ENCODE measurements around the gene NPAS3.

Gene NPAS3

DNA sequence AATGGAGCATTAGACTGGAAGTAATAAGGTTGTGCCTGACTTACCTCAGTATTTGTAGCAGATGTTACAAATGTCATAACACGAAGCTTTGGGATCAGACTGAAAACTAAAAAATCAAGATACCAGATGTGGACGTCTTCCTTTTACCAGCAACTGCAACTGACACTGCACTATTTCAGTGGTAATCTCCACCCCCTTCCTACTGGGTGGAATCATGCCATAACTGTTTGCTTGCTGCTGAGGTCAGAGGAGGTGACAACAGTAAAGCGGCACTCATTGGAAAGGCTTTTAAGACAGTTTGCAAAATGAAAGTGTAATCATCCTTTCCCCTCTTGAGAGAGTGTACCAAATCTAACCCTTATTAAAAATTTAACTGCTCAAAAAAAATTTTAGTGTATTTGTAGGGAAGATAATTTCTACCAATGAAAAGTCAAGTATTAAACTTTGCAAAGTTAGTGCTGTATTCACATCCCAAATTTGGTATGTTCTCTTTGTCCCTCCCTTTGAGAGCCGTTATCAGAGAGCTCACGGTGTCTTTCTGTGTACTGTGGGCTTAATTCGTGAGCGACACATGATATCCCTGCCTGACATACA lies 420.7 kb downstream of the NPAS3 start:
- no peak overlapping the region for H2AFZ ChIP-seq (ENCODE audit: low read depth, low read length)
- H3K27ac ChIP-seq (ENCODE audit: low read length), result no peak overlapping the region
- H3K4me2 ChIP-seq (ENCODE audit: low read length), result no peak overlapping the region
- H3K36me3 ChIP-seq (replicated peaks; ENCODE audit: low read depth, low read length), result no peaks in the 10 kb centered on the region
- no peaks in the 10 kb centered on the region for H3K9me3 ChIP-seq (ENCODE audit: insufficient read depth, low read length)
- H3K27me3 ChIP-seq (ENCODE audit: low read depth, low read length), result no peaks in the 10 kb centered on the region
- H3K4me3 ChIP-seq (ENCODE audit: low read length), result no peak overlapping the region
- H3K79me2 ChIP-seq (ENCODE audit: low read length), result no peaks in the 10 kb centered on the region
- no peak overlapping the region for H3K9ac ChIP-seq (ENCODE audit: low read length)
- H3K4me1 ChIP-seq (ENCODE audit: low read length), result no peaks in the 10 kb centered on the region
- no peaks in the 10 kb centered on the region for H4K20me1 ChIP-seq (ENCODE audit: insufficient read depth, low read length)
- TF ChIP-seq EZH2phosphoT487 (IDR thresholded peaks at IDR 0.05; ENCODE audit: low read depth), result no peak
- TF ChIP-seq, protein P1, sequence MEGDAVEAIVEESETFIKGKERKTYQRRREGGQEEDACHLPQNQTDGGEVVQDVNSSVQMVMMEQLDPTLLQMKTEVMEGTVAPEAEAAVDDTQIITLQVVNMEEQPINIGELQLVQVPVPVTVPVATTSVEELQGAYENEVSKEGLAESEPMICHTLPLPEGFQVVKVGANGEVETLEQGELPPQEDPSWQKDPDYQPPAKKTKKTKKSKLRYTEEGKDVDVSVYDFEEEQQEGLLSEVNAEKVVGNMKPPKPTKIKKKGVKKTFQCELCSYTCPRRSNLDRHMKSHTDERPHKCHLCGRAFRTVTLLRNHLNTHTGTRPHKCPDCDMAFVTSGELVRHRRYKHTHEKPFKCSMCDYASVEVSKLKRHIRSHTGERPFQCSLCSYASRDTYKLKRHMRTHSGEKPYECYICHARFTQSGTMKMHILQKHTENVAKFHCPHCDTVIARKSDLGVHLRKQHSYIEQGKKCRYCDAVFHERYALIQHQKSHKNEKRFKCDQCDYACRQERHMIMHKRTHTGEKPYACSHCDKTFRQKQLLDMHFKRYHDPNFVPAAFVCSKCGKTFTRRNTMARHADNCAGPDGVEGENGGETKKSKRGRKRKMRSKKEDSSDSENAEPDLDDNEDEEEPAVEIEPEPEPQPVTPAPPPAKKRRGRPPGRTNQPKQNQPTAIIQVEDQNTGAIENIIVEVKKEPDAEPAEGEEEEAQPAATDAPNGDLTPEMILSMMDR (IDR thresholded peaks at IDR 0.05; ENCODE audit: low read depth, low read length), result no peak

DNA sequence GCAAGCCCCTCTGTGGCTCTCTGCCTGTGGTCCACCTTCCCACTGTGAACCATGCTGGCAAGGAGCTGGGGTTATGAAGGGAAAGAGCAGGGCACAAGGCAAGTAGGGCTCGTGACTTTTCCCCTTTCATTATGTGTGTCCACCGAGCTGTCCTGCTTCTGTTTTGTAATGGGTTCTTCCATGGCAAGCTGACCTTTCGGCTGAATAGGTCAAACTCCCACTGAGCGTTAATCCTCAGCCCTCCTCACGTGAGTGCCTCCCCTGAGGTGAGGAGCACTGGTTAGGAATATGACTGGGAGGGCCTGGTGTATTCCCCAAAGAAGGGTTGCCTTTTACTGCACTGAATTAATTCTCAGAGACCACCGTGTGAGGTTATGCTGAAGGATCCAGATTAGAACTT lies 424.3 kb downstream of the NPAS3 start:
- H2AFZ ChIP-seq (ENCODE audit: low read depth, low read length), result no peak overlapping the region
- H3K4me3 ChIP-seq (ENCODE audit: low read length), result no peak overlapping the region
- H3K4me1 ChIP-seq (ENCODE audit: low read length), result peaks cover 7% of the 10 kb centered on the region
- no peaks in the 10 kb centered on the region for H4K20me1 ChIP-seq (ENCODE audit: insufficient read depth, low read length)
- no peak overlapping the region for H3K9ac ChIP-seq (ENCODE audit: low read length)
- no peak overlapping the region for H3K27ac ChIP-seq (ENCODE audit: low read length)
- no peaks in the 10 kb centered on the region for H3K79me2 ChIP-seq (ENCODE audit: low read length)
- no peaks in the 10 kb centered on the region for H3K9me3 ChIP-seq (ENCODE audit: insufficient read depth, low read length)
- TF ChIP-seq, protein P1 (IDR thresholded peaks at IDR 0.05; ENCODE audit: low read depth, low read length), result no peak
- no peak for TF ChIP-seq EZH2phosphoT487 (IDR thresholded peaks at IDR 0.05; ENCODE audit: low read depth)
- no peak overlapping the region for H3K4me2 ChIP-seq (ENCODE audit: low read length)
- H3K36me3 ChIP-seq (replicated peaks; ENCODE audit: low read depth, low read length), result no peaks in the 10 kb centered on the region
- H3K27me3 ChIP-seq (ENCODE audit: low read depth, low read length), result no peaks in the 10 kb centered on the region

DNA sequence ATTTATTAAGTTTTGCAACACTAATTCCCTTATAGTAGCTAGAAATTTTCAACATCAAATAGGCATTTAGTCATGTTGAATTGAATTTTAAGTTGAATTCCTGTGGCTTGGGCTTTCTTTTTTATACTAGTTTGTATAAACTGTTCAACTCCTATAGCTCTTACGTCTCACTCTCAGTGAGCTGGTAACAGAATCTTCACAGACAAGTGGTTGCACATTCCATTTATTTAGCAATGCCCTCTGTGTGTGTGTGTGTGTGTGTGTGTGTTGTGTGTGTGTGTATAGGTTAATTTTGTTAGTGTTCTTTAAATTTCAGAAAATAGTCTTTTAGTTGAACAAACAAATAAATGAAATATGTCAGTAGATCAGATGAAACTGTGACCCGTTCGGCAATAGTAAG lies 425.0 kb downstream of the NPAS3 start:
- H3K9ac ChIP-seq (ENCODE audit: low read length), result no peak overlapping the region
- no peaks in the 10 kb centered on the region for H4K20me1 ChIP-seq (ENCODE audit: insufficient read depth, low read length)
- H3K4me1 ChIP-seq (ENCODE audit: low read length), result peaks cover 15% of the 10 kb centered on the region
- no peaks in the 10 kb centered on the region for H3K79me2 ChIP-seq (ENCODE audit: low read length)
- no peaks in the 10 kb centered on the region for H3K9me3 ChIP-seq (ENCODE audit: insufficient read depth, low read length)
- TF ChIP-seq, protein P1 (IDR thresholded peaks at IDR 0.05; ENCODE audit: low read depth, low read length), result no peak
- TF ChIP-seq EZH2phosphoT487 (IDR thresholded peaks at IDR 0.05; ENCODE audit: low read depth), result no peak
- H2AFZ ChIP-seq (ENCODE audit: low read depth, low read length), result no peak overlapping the region
- H3K4me3 ChIP-seq (ENCODE audit: low read length), result no peak overlapping the region
- no peak overlapping the region for H3K27ac ChIP-seq (ENCODE audit: low read length)
- no peak overlapping the region for H3K4me2 ChIP-seq (ENCODE audit: low read length)
- peaks cover 1% of the 10 kb centered on the region for H3K36me3 ChIP-seq (replicated peaks; ENCODE audit: low read depth, low read length)
- no peaks in the 10 kb centered on the region for H3K27me3 ChIP-seq (ENCODE audit: low read depth, low read length)

DNA sequence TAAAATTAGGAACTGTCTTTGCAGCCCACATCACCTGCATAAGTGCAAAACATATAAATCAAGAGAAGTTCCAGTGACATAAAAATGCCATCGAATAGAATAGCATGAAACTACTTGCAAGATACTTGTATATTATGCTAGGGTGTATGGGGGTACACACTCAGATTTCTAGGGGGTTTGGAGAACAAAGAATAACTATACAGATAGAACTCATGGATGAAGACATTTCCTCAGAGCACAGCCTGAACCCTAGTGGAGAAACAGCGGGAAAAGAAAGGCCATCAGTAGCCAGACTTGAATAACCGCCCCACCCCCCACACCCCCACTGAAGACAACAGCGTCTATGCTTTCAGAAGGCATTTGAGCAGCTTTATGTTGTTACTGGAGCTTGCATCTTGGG lies 425.8 kb downstream of the NPAS3 start:
- Histone ChIP-seq H3K27me3 (ENCODE audit: low read depth, low read length) (no peaks in the 10 kb centered on the region), H3K79me2 (ENCODE audit: low read length) (no peaks in the 10 kb centered on the region), H3K9ac (ENCODE audit: low read length) (no peak overlapping the region), H2AFZ (ENCODE audit: low read depth, low read length) (no peak overlapping the region), H3K9me3 (ENCODE audit: insufficient read depth, low read length) (no peaks in the 10 kb centered on the region), H4K20me1 (ENCODE audit: insufficient read depth, low read length) (no peaks in the 10 kb centered on the region), H3K4me2 (ENCODE audit: low read length) (no peak overlapping the region), H3K4me3 (ENCODE audit: low read length) (no peak overlapping the region), H3K36me3 (replicated peaks; ENCODE audit: low read depth, low read length) (peaks cover 2% of the 10 kb centered on the region), H3K27ac (ENCODE audit: low read length) (no peak overlapping the region), H3K4me1 (ENCODE audit: low read length) (peaks cover 22% of the 10 kb centered on the region)
- TF ChIP-seq, protein P1 (IDR thresholded peaks at IDR 0.05; ENCODE audit: low read depth, low read length), result no peak
- no peak for TF ChIP-seq EZH2phosphoT487 (IDR thresholded peaks at IDR 0.05; ENCODE audit: low read depth)

Measured in OCI-LY3 (cell line).